ENCODE results near the gene FZD8.
"Not testable (repeated sequence)": the region's sequence is repeated elsewhere in the genome, so short reads cannot be mapped to it uniquely, and the experiment has no call there.

FZD8 gene, protein sequence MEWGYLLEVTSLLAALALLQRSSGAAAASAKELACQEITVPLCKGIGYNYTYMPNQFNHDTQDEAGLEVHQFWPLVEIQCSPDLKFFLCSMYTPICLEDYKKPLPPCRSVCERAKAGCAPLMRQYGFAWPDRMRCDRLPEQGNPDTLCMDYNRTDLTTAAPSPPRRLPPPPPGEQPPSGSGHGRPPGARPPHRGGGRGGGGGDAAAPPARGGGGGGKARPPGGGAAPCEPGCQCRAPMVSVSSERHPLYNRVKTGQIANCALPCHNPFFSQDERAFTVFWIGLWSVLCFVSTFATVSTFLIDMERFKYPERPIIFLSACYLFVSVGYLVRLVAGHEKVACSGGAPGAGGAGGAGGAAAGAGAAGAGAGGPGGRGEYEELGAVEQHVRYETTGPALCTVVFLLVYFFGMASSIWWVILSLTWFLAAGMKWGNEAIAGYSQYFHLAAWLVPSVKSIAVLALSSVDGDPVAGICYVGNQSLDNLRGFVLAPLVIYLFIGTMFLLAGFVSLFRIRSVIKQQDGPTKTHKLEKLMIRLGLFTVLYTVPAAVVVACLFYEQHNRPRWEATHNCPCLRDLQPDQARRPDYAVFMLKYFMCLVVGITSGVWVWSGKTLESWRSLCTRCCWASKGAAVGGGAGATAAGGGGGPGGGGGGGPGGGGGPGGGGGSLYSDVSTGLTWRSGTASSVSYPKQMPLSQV

DNA sequence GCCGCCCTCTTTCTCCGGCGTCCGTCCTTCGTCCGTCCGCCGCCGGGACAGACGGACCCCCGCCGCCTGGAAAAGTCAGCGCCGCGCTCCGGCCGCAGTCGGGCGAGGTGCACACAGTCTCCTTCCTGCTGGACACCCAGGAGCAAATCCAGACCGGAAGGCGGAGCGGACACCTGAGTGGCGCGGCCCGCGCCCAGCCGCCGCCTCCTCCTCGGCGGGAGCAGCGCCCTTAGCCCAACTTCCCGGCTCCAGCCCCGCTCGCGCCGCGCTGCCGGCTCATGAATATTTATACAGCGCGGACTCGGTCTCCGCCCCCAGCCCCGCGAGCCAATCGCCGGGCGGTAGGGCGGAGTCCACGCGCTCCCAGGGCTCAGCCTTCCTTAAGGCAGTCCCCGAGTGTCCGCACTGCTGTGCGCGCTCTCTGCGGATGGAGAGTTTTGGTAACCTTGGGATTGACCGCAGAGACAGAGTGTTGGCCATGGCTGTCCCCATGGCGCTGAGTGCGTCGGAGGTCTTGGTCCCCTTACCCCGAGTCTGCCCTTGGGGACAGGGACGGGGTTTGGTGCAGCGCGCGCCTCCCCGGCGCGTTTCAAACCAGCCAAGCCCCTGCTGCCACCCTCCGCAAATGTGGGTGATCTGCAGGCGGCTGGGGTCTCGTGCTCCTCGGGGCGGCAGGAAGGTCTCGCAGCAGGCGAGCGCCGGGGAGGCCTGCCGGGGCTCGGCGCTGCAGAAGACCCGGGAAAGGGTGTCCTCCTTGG lies at the start of gene FZD8:
TSS of gene FZD8 (minus strand) at position 262 of the 758 bp plus-strand sequence. CDS start 867 bp downstream, outside the sequence.
- peak; percentile 90 for DNase-seq

DNA sequence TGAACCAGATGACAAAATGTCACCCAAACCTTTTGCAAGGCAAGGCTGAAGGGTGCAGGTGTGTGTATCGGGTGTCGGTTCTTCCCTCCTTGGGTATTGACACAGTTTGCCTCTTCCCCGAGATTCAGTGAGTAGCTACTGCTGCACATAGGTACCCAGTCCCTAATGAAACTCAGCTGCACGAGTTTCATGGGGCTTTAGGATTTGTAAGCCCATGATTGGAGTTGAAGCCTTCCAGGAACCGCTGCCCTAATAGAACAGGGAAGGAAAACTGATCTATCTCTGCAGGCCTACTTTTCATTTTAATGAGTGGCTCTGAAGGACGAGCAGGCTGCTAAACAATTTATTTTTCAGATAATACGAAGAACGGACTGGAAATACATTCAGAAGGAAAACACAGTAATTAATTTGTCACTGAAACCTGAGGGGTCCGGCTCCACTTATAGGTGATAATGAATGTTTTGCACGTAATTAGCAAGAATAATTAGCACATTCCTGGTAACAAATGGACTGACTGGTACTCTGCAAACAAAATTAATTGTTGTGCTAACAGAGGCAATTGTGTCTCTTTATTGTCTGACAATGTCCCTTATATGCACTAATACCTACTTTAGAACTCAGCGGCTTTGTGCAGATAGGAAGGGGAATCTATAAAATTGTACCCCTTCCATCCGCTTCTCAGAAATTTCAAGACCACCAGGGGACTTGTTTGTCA lies 49.6 kb upstream of the FZD8 start:
- no peak for DNase-seq

DNA sequence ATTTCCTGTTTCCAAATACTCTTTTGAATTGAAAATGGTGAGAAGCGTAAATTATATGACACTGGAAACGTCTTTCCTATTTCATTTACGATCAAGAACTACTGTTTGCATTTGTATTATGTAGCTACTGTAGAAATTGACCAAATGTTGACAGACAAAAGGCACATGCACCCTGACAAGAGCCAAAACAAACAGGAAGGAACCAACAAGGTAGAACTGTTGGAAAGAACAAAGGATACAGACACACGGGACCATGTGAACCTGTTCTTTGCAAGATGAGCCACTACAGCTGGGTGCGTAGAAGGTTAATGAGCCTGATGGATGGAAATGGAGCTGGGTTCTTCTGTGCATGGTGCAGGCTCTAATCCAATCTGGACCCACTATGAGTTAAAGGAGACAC lies 48.4 kb upstream of the FZD8 start:
- no peak for DNase-seq

DNA sequence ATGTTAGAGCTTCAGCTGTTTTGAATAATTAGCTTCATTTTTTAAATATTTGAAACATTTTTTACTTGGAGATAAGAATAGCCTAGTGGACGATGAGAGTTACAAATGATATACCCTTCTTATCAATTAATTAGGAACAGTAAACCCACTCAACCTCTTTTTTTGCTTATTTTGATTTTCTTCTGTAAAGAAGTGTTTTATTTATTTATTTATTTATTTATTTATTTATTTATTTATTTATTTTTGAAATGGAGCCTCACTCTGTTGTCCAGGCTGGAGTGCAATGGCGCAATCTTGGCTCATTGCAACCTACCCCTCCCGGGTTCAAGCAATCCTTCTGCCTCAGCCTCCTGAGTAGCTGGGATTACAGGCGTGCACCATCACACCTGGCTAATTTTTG lies 43.8 kb upstream of the FZD8 start:
- DNase-seq, result not testable (repeated sequence)

DNA sequence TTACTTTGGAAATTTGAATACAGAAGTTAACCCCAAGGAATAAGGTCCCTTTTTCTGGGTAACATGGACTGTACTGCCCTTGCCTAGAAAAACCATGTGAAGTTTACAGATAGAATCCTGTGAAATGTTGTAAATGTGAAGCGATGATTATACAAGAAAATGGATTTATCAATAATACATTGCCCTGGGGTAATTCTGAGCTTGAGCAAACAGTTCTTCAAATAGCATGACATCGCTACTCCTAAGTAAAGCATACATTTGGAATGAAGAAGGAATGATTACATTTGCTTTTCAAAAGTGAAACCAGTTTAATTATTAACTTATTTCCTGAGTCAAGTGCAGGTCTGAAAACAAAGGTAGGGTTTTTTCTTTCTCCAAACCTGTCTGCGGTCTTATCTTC lies 43.3 kb upstream of the FZD8 start:
- DNase-seq, result no peak

DNA sequence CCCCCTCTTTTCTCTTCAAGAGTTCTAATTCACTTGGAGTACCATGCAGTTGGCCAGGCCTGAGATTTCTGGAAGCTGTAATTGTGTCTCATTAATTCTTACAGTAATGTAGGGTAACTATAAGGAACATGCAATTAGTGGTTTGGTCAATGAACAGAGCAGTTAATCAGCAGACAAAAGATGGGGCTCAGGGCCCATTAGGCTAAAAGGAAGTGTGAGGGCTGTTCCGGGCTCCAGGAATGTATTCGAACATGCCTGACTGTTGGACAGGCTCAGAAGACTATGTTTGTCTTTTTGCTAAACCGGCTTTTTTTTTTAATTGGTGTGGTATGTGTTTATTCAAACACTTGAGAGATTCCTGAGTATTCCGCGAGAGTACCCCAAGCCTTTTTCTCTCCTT lies 42.5 kb upstream of the FZD8 start:
- no peak for DNase-seq

DNA sequence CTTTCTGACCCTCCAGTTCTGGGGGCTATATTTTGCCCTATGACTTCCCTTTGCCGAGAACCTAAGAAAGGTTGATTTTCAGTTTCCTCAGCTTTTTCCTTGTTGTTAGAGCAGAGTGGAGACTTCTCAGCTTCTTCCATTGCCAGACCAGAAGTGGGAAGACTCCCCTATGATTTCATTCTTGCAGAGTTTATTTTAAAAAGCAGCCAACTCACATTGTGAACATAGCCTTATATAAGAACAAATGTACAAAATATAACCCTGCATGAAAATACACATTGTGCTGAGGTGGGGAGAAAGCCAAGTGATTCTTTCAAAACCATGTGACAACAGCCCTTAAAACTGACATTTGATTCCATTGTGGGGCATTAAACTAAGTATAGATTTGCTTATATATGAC lies 33.8 kb upstream of the FZD8 start:
- DNase-seq, result no peak

DNA sequence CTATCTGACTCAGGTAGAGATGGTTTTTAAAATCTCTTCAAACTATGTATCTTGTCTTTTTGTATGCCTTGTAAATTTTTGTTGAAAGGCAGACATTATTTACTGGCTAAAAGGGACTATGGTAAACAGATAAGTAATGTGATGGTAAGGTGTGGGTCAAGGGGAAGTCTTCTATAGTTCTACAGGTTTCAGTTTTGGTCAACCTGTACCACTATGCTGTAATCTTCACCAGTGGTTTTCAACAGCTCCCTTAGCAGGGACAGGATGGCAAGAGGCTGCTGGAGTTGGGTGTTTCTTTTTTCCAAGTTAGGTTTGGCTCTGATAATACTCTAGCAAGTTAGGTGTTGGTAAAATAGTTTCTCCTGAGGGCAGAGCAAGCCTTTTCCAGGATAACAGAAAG lies 32.7 kb upstream of the FZD8 start:
- no peak for DNase-seq

DNA sequence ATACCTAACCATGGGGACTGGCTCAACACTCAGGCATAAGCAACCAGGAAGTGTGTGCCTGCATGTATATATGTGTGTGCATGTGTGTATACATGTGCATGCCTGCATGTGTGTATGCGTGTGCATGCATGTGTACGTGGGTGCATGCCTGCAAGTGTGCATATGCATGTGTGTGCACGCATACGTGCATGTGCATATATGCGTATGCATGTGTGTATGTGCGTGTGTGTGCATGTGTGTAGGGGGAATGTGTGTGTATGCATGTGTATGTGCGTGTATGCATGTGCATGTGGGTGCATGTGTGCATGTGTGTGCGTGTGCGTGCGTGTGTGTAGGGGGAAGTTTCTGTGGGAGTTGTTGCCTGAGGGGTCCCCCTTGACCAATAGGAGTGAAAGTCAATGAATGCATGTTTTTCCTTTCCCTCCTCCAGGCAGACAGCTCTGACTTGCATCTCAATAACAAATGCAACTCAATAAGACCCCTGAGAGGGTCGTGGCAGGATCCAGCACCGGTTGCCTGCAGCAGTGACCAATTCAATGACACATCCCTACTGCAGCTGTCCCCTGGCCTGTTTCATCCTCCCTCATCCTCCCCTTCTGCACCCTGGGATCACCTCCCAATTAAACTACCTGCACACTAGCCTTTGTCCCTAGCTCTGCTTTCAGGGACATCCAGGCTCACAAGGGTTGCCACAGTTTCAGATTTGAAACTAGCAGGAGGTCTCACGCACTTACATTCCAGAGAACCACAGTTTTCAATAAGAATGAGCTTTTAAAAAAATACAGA lies 27.0 kb upstream of the FZD8 start:
- no peak for DNase-seq

DNA sequence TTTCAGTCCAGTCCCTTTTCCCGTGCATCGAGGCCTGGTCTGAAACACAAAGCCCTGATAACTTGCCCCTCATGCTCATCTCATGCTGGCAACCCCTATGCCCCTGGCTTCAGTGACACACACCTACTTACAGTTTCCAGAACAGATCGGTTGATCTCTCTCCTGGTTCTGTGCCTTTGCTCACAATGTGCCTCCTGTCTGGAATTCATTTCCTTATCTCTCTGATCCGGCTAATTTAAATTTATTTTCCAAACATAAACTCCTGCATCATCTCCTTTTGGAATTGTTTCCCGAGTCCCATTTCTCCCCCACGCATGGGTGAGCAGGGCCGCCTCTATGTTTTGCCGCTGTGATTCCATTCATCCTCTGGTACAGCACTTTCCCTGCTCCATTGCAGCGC lies 25.9 kb upstream of the FZD8 start:
- no peak for DNase-seq

DNA sequence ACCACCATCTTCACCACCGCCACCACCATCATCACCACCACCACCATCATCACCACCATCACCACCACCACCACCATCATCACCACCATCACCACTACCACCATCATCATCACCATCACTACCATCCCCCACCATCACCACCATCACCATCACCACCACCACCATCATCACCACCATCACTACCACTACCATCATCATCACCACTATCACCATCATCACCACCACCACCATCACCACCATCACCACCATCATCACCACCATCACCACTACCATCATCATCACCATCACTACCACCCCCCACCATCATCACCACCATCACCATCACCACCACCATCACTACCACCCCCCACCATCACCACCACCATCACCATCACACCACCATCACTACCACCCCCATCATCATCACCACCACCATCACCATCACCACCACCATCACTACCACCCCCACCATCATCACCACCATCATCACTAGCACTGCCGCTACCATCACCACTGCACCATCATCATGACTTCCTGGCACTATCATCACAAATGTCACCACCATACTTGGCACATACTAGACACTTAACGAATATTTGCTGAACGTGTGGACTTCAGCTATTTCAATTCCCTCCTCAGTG lies 25.3 kb upstream of the FZD8 start:
- DNase-seq, result no peak

DNA sequence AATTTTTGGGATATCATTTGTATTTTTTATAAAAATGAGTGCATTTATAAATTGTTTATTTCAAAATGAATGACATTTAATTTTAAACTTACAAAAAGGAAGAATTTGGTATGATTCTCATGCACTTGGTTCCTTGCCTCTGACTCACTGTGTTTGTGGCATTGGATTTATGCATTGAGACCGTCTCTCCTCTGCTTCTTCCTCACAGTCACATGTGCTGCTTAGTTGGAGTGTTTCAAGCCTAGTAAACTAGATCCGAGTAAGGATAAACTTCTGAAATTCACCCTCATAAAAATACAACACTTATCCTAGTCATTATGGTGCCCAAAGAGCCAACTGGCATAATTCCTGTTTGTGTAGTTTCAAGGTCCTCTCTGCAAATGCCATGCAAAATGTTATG lies 19.1 kb upstream of the FZD8 start:
- DNase-seq, result no peak

DNA sequence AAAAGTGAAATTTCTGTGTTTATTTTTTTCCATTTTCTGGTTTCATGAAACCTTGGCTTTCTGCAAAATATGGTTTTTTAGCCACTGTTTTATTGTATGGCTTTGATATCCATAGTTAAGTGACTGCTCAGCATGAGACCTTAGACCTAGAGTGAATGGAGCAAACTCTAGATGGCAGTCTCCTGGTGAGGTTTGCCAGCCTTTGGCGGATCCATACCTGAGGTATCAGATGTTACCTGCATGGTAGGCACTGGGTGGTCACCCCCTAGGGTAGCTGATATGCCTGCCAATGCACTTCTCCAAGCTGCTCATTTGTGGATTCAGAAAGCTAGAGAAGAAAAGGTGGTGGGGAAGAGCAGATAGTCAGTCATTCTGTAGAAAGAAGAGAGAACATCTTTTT lies 17.4 kb upstream of the FZD8 start:
- DNase-seq, result no peak

DNA sequence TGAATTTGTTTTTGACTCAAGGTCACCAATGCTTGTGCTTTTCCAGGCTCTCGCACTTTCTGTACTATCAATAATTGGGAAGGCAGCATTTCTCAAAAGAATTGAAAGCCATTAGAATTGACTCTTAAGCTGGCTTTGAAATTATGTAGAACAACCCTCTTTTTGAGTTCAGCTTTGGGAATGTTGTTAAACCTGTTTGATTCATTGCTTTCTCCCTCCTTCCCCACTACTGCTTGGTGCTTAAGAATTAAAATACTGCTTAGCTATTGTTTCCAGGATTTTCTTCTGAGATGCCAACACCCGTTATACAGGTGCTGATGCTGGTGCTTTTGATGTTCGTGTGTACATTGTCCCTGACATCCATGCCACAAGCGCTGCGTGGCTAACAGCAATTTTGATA lies 15.5 kb upstream of the FZD8 start:
- DNase-seq, result no peak

DNA sequence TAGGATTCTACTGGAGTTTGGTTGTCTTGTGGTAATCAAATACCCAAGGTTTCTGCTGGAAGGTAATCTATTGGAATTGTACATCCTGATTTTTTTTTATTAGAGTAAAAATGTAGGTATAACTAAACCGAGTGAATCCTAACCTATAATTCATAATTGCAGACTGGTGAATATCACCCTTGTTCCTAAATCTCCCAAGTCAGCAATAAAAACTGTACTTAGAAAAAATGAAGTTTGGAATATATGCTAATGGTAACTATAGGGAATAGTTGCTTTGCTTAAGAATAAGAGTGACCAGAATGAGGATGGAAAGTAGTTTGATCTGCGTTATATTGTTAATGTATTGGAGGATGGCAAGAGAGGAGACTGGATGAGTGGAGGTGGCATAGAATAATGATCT lies 10.7 kb upstream of the FZD8 start:
- DNase-seq, result no peak

DNA sequence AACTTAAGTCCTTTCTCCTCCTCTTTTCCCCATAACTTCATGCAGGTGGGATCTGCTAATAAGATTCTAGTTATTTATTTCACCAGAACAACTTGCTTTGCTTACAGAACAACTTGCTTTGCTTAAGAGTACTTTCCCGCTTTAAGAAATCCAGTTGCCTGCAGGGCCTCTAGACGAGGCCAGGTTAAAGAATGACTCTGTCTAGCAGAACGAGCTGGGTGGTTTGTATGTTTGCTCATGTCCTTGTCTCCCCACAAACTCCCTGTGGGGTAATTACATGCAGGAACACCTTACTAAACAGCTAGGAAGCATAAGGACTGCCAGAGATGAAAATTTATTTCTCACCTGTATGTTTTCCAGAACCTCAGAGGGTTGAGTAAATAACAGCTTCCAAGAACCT lies 8.8 kb upstream of the FZD8 start:
- DNase-seq, result no peak

DNA sequence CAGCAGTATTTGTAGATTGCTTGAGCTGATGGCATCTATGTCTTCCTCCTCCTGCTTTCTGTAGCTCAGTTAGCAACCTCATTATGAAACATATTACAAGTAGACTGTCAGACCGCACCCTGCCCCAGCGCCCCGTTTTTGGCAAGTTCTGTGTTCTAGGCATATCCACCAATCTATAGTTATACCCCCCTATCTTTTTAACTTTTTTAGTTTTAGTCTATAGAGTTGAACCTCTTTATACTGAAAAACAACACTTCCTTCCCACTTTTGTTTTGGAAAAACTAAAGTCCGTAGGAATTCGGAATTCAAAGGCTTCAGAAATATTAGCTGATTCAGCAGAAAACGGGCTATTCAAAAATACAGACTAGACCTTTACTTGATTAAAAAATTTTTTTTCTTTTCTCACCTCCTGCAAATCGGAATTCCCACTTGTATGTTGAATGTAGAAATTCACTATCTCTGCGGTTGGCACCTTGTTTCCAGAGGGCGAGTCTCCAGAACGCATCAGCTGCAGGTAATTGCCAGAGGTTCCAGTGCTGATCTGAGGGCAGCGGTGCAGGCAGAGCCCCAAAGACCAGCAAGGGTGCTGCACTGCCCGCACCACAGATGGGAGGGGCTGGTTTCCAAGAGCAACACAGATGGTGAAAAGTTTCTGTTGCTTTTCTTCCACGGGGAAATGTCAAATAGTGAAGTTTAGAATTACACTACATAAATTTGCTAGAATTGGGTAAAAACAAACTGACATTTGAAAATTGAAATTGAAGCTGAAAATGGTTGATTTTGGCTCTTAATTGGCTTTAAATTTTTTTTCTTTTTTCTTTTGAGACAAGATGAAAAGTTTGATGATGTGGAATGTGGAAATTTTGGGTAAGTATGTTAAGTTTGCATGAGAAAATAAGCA lies 2.2 kb upstream of the FZD8 start:
- DNase-seq, result no peak

DNA sequence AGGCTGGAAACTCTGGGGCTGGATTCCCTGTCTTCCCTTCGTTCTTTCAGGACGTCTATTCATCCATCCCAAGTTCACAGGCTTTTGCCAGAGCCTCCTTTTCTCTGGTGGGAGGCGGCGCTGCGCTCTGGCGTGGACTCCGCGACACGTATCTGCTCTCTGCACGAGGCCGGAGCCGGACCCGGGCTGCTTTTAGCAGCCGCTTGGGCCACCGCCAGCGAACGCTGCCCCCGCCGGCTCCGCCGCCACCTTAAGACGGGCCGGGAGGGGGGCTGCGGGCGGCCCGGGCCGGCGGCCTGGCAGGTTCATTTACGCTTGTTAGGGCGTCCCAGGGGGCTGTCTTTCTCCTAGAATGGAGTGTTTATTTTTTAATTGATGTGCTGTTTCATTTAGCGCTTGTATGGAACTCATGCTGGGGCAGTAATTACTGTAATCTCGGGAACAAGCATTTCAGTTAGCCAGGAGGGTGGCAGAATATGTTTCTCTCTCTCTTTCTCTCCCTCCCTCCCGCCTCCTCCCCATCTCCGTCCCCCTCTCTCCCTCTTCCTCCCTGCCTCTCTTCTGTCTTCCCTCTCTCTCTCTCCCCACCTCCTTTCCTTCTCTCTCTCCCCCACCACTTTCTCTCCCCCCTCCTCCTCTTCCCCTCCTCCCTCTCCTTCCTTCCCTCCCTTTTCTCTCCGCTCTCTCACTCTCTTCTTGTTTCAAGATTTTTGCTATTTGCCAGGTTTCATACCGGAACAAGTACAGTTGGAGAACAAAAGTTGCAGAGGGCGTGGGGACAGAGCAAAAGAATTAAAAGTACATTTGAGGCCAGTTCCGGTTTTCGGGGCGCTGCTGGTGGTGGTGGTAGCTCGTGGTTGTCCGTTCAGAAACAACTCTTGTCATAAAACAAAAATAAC lies 1.3 kb upstream of the FZD8 start:
- DNase-seq, result peak; percentile 43

DNA sequence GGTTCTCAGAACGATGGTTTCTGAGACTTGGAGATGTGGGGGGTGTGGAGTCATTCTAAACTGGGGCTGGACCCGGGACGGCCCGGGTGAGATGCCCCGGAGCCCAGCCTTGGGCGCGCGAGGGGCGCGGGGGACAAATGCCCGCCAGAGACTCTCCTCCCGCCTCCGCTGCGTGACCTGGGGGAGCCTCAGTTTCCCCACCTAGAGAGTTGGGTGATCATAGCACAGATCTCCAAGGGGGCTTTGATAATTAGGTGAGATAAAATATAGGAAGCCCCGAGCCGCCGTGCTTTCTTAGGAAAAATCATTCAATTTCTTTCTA lies 658 bp upstream of the FZD8 start:
- DNase-seq, result no peak

DNA sequence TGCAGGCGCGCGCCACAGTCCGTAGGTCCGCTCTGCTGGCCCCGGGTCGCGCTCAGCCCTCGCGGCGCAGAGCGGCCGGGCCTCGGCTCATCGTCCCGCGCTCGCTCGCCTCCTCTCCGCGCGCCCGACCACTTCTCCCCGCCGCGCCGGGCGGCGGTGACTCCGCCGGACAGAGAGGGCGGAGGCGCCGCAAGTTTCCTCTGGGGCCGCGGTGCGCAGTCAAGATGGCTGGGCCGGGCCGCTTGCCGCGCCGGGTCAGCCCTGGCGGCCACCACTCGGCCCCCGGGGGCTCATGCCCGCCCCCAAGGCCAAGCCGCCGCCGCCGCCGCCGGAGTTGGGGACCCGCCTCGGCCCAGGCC lies 441 bp downstream of the FZD8 start:
- DNase-seq, result peak; percentile 44

Data from EL (cell line).